B cell (primary cell): ENCODE data around the gene ANK2. TPM values are rescaled to one million over a fixed set of nuclear protein-coding genes. Genes with fewer than 3 reads are reported as not detected.

Source experiments
- ATAC-seq: fragments of 200-7000 bp; cut with Tn5 transposase; one replicate; pipeline ENCODE4 v1.10.0; 2021; ENCODE audit warnings: low read depth, mild to moderate bottlenecking, moderate number of reproducible peaks, moderate library complexity
- CTCF ChIA-PET: fragments of 350-600 bp; sonication (Branson Sonifier 250); formaldehyde crosslinking; loops from one replicate; lab custom pipeline; 2021; ENCODE audit warnings: antibody characterized with exemption, inconsistent platforms; lab: Charles Lee
- POLR2A ChIA-PET: fragments of 350-600 bp; sonication (Branson Sonifier 250); formaldehyde crosslinking; loops from one replicate; lab custom pipeline; 2021; ENCODE audit warnings: antibody characterized with exemption; lab: Charles Lee
- DNase-seq: peaks from one replicate; pipeline ENCODE4 v3.0.0; 2013
- H2AFZ ChIP-seq: 2 replicates; pipeline ENCODE4 v1.6.1; 2012; ENCODE audit warnings: mild to moderate bottlenecking, low read depth, low read length; ENCODE audit not compliant: insufficient read depth, poor library complexity, severe bottlenecking
- H3K27ac ChIP-seq, 2 donors: 1 replicate in 1 of 2; 2 replicates in 1 of 2; pipeline ENCODE4 v1.5.1; 2012 to 2013; ENCODE audit warnings: low read length in 2 of 2, mild to moderate bottlenecking in 2 of 2, moderate library complexity in 1 of 2
- H3K27me3 ChIP-seq, 4 experiments: fragments of 200-600 bp in 1 of 4; sonication (generic) in 1 of 4; replicated peaks in 1 of 4; 1 replicate in 2 of 4; 2 replicates in 2 of 4; pipeline versions ENCODE4 v1.6.1 to v1.7.0; 2013 to 2016; ENCODE audit warnings: low read length in 3 of 4, mild to moderate bottlenecking in 2 of 4, mixed read lengths in 1 of 4, moderate library complexity in 1 of 4; ENCODE audit not compliant: insufficient read depth in 4 of 4, control insufficient read depth in 3 of 4; ENCODE audit errors: control extremely low read depth in 1 of 4
- H3K36me3 ChIP-seq, 2 experiments: replicated peaks in 1 of 2; 1 replicate in 1 of 2; 2 replicates in 1 of 2; pipeline versions ENCODE4 v1.6.1 to v1.7.1; 2013; ENCODE audit warnings: low read length in 1 of 2; ENCODE audit not compliant: insufficient read depth in 2 of 2, control insufficient read depth in 1 of 2; ENCODE audit errors: control extremely low read depth in 1 of 2, extremely low read depth in 1 of 2
- H3K4me1 ChIP-seq, 2 donors: fragments of 200-600 bp in 1 of 2; sonication (generic) in 1 of 2; 1 replicate in 1 of 2; 2 replicates in 1 of 2; pipeline versions ENCODE4 v1.5.1 to v1.6.1; 2013 to 2017; ENCODE audit warnings: low read length in 2 of 2; ENCODE audit not compliant: control insufficient read depth in 2 of 2, insufficient read depth in 2 of 2
- H3K4me2 ChIP-seq: replicated peaks from 2 replicates; pipeline ENCODE3; 2012; ENCODE audit warnings: mild to moderate bottlenecking, low read depth, low read length; ENCODE audit not compliant: poor library complexity, severe bottlenecking
- H3K4me3 ChIP-seq, 5 experiments: fragments of 200-600 bp in 1 of 5; sonication (generic) in 1 of 5; 1 replicate in 3 of 5; 2 replicates in 2 of 5; pipeline versions ENCODE4 v1.5.1 to v1.7.0; 2011 to 2016; ENCODE audit warnings: low read length in 4 of 5, mild to moderate bottlenecking in 4 of 5, low read depth in 2 of 5, control low read depth in 1 of 5, moderate library complexity in 1 of 5; ENCODE audit not compliant: insufficient read depth in 1 of 5; ENCODE audit errors: control extremely low read depth in 1 of 5, extremely low read depth in 1 of 5
- H3K79me2 ChIP-seq: fragments of 200-600 bp; sonication (generic); one replicate; pipeline ENCODE4 v1.6.0; 2016; ENCODE audit warnings: low read length; ENCODE audit not compliant: control insufficient read depth, insufficient read depth
- H3K9ac ChIP-seq: fragments of 200-600 bp; sonication (generic); 2 replicates; pipeline ENCODE4 v1.6.1; 2017; ENCODE audit warnings: mild to moderate bottlenecking, low read length, moderate library complexity
- H3K9me3 ChIP-seq, 3 donors: one replicate each; pipeline versions ENCODE4 v1.6.1 to v1.7.1; 2013; ENCODE audit warnings: low read length in 2 of 3; ENCODE audit not compliant: control insufficient read depth in 2 of 3, insufficient read depth in 1 of 3; ENCODE audit errors: control extremely low read depth in 1 of 3
- H4K20me1 ChIP-seq: 2 replicates; pipeline ENCODE4 v1.6.0; 2012; ENCODE audit warnings: mild to moderate bottlenecking, low read length; ENCODE audit not compliant: insufficient read depth, control insufficient read depth, poor library complexity, severe bottlenecking
- H3K27ac Mint-ChIP-seq: one replicate; pipeline ENCODE4 v1.8.0; 2021; ENCODE audit warnings: mixed read lengths
- H3K27me3 Mint-ChIP-seq: one replicate; pipeline ENCODE4 v1.8.0; 2021; ENCODE audit warnings: mixed read lengths
- H3K4me1 Mint-ChIP-seq: one replicate; pipeline ENCODE4 v1.8.0; 2021; ENCODE audit warnings: mixed read lengths
- H3K4me3 Mint-ChIP-seq: one replicate; pipeline ENCODE4 v1.8.0; 2021; ENCODE audit warnings: mixed read lengths
- H3K9me3 Mint-ChIP-seq: one replicate; pipeline ENCODE4 v1.8.0; 2022; ENCODE audit warnings: mixed read lengths; ENCODE audit not compliant: insufficient read depth
- CTCF ChIP-seq: fragments of 200-600 bp; IDR thresholded peaks from one replicate; pipeline ENCODE4 v1.8.0; 2022; ENCODE audit warnings: antibody characterized with exemption, mild to moderate bottlenecking
- EZH2 ChIP-seq: IDR thresholded peaks from 2 replicates; pipeline ENCODE4 v1.6.1; 2012; ENCODE audit warnings: borderline replicate concordance, low read depth, mild to moderate bottlenecking, moderate library complexity, low read length; ENCODE audit not compliant: insufficient read depth, poor library complexity, severe bottlenecking
- WGBS: methylation state at CpG from one replicate; pipeline ENCODE4 v1.1.5; 2013; ENCODE audit warnings: missing lambda C conversion rate; ENCODE audit not compliant: insufficient coverage; 5-methylcytosine and 5-hydroxymethylcytosine counted together
- intact Hi-C: fragments of 100-400 bp; cut with micrococcal nuclease; formaldehyde crosslinking; loops from one replicate; pipeline ENCODE4 v1.10.0; 2022
- polyA plus RNA-seq: library from polyadenylated mRNA; depleted of rRNA; stranded (reverse); fragments of >200 nt; gene quantifications from 2 replicates; pipeline ENCODE4 v1.2.3, GENCODE V29; 2012
- total RNA-seq, 2 donors: library from RNA; stranded (reverse); fragments of 120-200 nt in 1 of 2; gene quantifications; 1 replicate in 1 of 2; 2 replicates in 1 of 2; pipeline versions ENCODE4 v1.2.3 to v1.2.4, GENCODE V29; 2013 to 2022

ANK2 gene
- total and polyA plus RNA-seq, 2 donors (not counting 1 experiment from before 2014, with no cell fraction given): 0.16 to 3.6 TPM

DNA sequence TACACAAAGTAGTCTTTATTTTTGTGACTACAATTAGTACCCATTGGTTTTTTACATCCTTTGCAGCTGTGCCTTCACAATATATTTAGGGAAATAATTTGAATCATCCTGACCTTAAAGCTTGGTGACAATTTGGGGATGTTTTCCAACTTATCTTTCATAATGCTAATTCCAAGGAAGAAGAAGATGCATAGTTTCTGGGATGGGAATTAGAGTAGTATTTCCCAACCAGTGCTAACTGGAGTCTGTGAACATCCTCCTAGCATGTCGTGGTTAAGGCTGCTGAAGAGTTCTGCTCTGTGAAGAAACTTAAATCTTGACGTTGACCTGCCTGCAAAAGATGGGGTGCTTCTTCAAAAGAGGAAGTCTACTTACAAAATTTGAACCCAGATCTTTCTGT lies 173.5 kb downstream of the ANK2 start:
- ATAC-seq (no peak), DNase-seq (no peak)
- ChIA-PET CTCF (no interaction called here), POLR2A (no interaction called here)
- Histone ChIP-seq H3K4me2 (no peak overlapping the region), H2AFZ (no peak overlapping the region), H3K9ac (no peak overlapping the region), H3K36me3 (no peaks in the 10 kb centered on the region), H3K4me3 (no peak overlapping the region), H3K27ac (no peak overlapping the region), H3K79me2 (no peaks in the 10 kb centered on the region), H3K9me3 (no peaks in the 10 kb centered on the region), H4K20me1 (no peaks in the 10 kb centered on the region), H3K27me3 (no peaks in the 10 kb centered on the region), H3K4me1 (no peaks in the 10 kb centered on the region)
- Mint-ChIP-seq H3K9me3 (no peaks in the 10 kb centered on the region), H3K4me3 (no peak overlapping the region), H3K4me1 (no peaks in the 10 kb centered on the region), H3K27me3 (peaks cover 3% of the 10 kb centered on the region), H3K27ac (no peak overlapping the region)
- TF ChIP-seq EZH2: no peak
- TF ChIP-seq CTCF: no peak
- intact Hi-C loops: no loop called here
- WGBS: 59% methylated on average over 2 of the region's 2 CpGs

GRCh38 chr4:113232194-113232593 lies 182.7 kb downstream of the ANK2 start:
- DNase-seq: no peak
- H4K20me1 ChIP-seq: no peaks in the 10 kb centered on the region
- CTCF ChIA-PET: no interaction called here
- WGBS: 100% methylated on average over 1 of the region's 2 CpGs
- Mint-ChIP-seq H3K9me3 (no peaks in the 10 kb centered on the region), H3K27me3 (no peaks in the 10 kb centered on the region), H3K4me1 (no peaks in the 10 kb centered on the region), H3K27ac (no peak overlapping the region), H3K4me3 (no peak overlapping the region)
- no peak overlapping the region for H3K4me3 ChIP-seq
- H3K9ac ChIP-seq: no peak overlapping the region
- no peaks in the 10 kb centered on the region for H3K27me3 ChIP-seq
- no peak for ATAC-seq
- H3K9me3 ChIP-seq: no peaks in the 10 kb centered on the region
- H3K79me2 ChIP-seq: no peaks in the 10 kb centered on the region
- TF ChIP-seq CTCF (no peak), EZH2 (no peak)
- no peaks in the 10 kb centered on the region for H3K36me3 ChIP-seq
- H3K27ac ChIP-seq: no peak overlapping the region
- H3K4me2 ChIP-seq: no peak overlapping the region
- H3K4me1 ChIP-seq: no peaks in the 10 kb centered on the region
- H2AFZ ChIP-seq: no peak overlapping the region
- intact Hi-C loops: no loop called here
- POLR2A ChIA-PET: no interaction called here
